Measurements from ENCODE around the gene SUZ12.

DNA sequence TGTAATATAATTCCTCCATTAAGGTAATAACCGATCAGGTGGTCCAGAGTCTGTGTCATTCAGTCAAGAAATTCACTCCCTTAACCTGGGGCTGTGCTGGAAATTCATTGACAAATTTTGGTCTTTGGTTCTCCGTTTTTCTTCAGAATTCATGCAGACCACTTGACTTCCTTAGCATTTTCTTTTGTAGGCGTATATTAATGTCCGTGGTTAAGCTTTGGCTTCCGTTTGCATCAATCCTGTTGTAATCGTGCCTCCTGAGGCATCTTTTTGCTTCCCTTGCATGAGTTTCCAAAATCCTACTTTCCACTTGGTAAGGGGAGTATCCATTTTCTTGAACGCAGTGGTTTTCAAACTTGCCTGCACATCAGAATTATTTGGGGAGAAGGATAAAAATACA lies 79.4 kb downstream of the SUZ12 start:
- no peak for TF ChIP-seq EZH2phosphoT487 (IDR thresholded peaks at IDR 0.05; ENCODE audit: borderline replicate concordance, low read depth)
- no peak for TF ChIP-seq MXI1 (IDR thresholded peaks at IDR 0.05; ENCODE audit: low read depth, low read length)
